HepG2 (cell line): ENCODE data around the gene CEP120. TPM values are rescaled to one million over a fixed set of nuclear protein-coding genes. Genes with fewer than 3 reads are reported as not detected.

Source experiments
- AHR ChIP-seq: IDR thresholded peaks from 2 replicates; pipeline ENCODE4 v1.6.1; 2018; ENCODE audit warnings: missing genetic modification reagents, missing compliant biosample characterization
- CENPX ChIP-seq: sonication (generic); formaldehyde crosslinking; IDR thresholded peaks from 2 replicates; pipeline ENCODE4 v1.9.0; 2021; ENCODE audit warnings: mild to moderate bottlenecking, missing genetic modification reagents, moderate library complexity
- FOXK1 ChIP-seq: sonication (generic); formaldehyde crosslinking; IDR thresholded peaks from 2 replicates; pipeline ENCODE4 v1.4.0; 2020; ENCODE audit warnings: low read depth, missing genetic modification reagents, borderline replicate concordance
- GATAD1 ChIP-seq: IDR thresholded peaks from 2 replicates; pipeline ENCODE4 v1.6.1; 2016; ENCODE audit warnings: missing genetic modification reagents, missing compliant biosample characterization
- HNF4G ChIP-seq, 2 experiments: sonication (generic) in 1 of 2; formaldehyde crosslinking in 1 of 2; IDR thresholded peaks; 2 replicates each; pipeline versions ENCODE4 v1.4.0 to v1.6.1; 2011 to 2020; ENCODE audit warnings: borderline replicate concordance in 2 of 2, low read depth in 2 of 2, mild to moderate bottlenecking in 2 of 2, low read length in 1 of 2, missing genetic modification reagents in 1 of 2, moderate library complexity in 1 of 2
- IKZF4 ChIP-seq: sonication (generic); formaldehyde crosslinking; IDR thresholded peaks from 2 replicates; pipeline ENCODE4 v1.5.1; 2020; ENCODE audit warnings: borderline replicate concordance, mild to moderate bottlenecking, low read depth, missing genetic modification reagents; ENCODE audit errors: not compliant biosample characterization
- MZF1 ChIP-seq: sonication (generic); formaldehyde crosslinking; IDR thresholded peaks from 2 replicates; pipeline ENCODE4 v1.8.1; 2023; ENCODE audit warnings: mild to moderate bottlenecking, missing genetic modification reagents, borderline replicate concordance
- PHF8 ChIP-seq: sonication (generic); formaldehyde crosslinking; IDR thresholded peaks from 2 replicates; pipeline ENCODE4 v1.5.0; 2020; ENCODE audit warnings: missing genetic modification reagents
- RFX5 ChIP-seq: IDR thresholded peaks from 2 replicates; pipeline ENCODE4 v1.6.1; 2011; ENCODE audit warnings: low read depth, low read length, improper control_type of control experiment
- STAG1 ChIP-seq: sonication (generic); formaldehyde crosslinking; IDR thresholded peaks from 2 replicates; pipeline ENCODE4 v1.4.0; 2020; ENCODE audit warnings: missing genetic modification reagents
- U2AF1 ChIP-seq: fragments of 200-400 bp; formaldehyde crosslinking; optimal IDR thresholded peaks from 2 replicates; pipeline ENCODE3; 2017; ENCODE audit warnings: mild to moderate bottlenecking, low read depth, low read length
- ZFP62 ChIP-seq: sonication (generic); formaldehyde crosslinking; IDR thresholded peaks from 2 replicates; pipeline ENCODE4 v1.4.0; 2020; ENCODE audit warnings: missing genetic modification reagents
- ZNF263 ChIP-seq: sonication (generic); formaldehyde crosslinking; IDR thresholded peaks from 2 replicates; pipeline ENCODE4 v1.4.0; 2020; ENCODE audit warnings: missing genetic modification reagents
- ZNF3 ChIP-seq: IDR thresholded peaks from 2 replicates; pipeline ENCODE4 v1.7.0; 2017; ENCODE audit warnings: inconsistent platforms
- ZNF44 ChIP-seq: sonication (generic); formaldehyde crosslinking; IDR thresholded peaks from 2 replicates; pipeline ENCODE4 v1.5.1; 2020; ENCODE audit warnings: mild to moderate bottlenecking, missing genetic modification reagents
- ZNF772 ChIP-seq: sonication (generic); formaldehyde crosslinking; IDR thresholded peaks from 2 replicates; pipeline ENCODE4 v1.5.0; 2020; ENCODE audit warnings: mild to moderate bottlenecking, missing genetic modification reagents
- ZNF777 ChIP-seq: sonication (generic); formaldehyde crosslinking; IDR thresholded peaks from 2 replicates; pipeline ENCODE4 v1.4.0; 2020; ENCODE audit warnings: missing genetic modification reagents
- ZNF878 ChIP-seq: sonication (generic); formaldehyde crosslinking; IDR thresholded peaks from 2 replicates; pipeline ENCODE4 v1.8.1; 2023; ENCODE audit warnings: mild to moderate bottlenecking, missing genetic modification reagents, moderate library complexity
- ZSCAN29 ChIP-seq: sonication (generic); formaldehyde crosslinking; conservative IDR thresholded peaks from 2 replicates; pipeline ENCODE4 v1.4.0; 2020; ENCODE audit warnings: mild to moderate bottlenecking, missing genetic modification reagents
- polyA plus RNA-seq, 8 experiments: library from polyadenylated mRNA; depleted of rRNA in 3 of 8; stranded (reverse) in 7 of 8; unstranded in 1 of 8; fragments of >200 nt; fragmentation: Illumina TruSeq in 4 of 8; extraction: Trizol in 4 of 8; gene quantifications; 2 replicates each; pipeline versions ENCODE4 v1.2.1 to v1.2.3, GENCODE V29; 2011 to 2016; ENCODE audit warnings: low read depth in 4 of 8, missing spikeins in 1 of 8, mixed read lengths in 1 of 8; ENCODE audit not compliant: insufficient read depth in 1 of 8
- total RNA-seq, 5 experiments: library from RNA; depleted of rRNA; stranded (reverse); fragments of >200 nt; fragmentation: Illumina TruSeq; extraction: Trizol; gene quantifications; 2 replicates each; pipeline ENCODE4 v1.2.3, GENCODE V29; 2016; ENCODE audit warnings: low read depth in 1 of 5
- TF ChIP-seq, protein P1 (sequence below): conservative IDR thresholded peaks from 2 replicates; pipeline ENCODE4 v1.6.1; 2018; ENCODE audit warnings: missing genetic modification reagents
- TF ChIP-seq, protein P2 (sequence below): sonication (generic); formaldehyde crosslinking; IDR thresholded peaks from 2 replicates; pipeline ENCODE4 v1.8.1; 2023; ENCODE audit warnings: missing genetic modification reagents, inconsistent platforms, borderline replicate concordance
- TF ChIP-seq, protein P3 (sequence below): sonication (generic); formaldehyde crosslinking; IDR thresholded peaks from 2 replicates; pipeline ENCODE4 v1.4.0; 2020; ENCODE audit warnings: missing genetic modification reagents

The CEP120 gene
- total and polyA plus RNA-seq, 2 of the 13 experiments (the other 11 are each of a cell fraction or from before 2014, with no cell fraction given): 8.0 to 14.7 TPM

DNA sequence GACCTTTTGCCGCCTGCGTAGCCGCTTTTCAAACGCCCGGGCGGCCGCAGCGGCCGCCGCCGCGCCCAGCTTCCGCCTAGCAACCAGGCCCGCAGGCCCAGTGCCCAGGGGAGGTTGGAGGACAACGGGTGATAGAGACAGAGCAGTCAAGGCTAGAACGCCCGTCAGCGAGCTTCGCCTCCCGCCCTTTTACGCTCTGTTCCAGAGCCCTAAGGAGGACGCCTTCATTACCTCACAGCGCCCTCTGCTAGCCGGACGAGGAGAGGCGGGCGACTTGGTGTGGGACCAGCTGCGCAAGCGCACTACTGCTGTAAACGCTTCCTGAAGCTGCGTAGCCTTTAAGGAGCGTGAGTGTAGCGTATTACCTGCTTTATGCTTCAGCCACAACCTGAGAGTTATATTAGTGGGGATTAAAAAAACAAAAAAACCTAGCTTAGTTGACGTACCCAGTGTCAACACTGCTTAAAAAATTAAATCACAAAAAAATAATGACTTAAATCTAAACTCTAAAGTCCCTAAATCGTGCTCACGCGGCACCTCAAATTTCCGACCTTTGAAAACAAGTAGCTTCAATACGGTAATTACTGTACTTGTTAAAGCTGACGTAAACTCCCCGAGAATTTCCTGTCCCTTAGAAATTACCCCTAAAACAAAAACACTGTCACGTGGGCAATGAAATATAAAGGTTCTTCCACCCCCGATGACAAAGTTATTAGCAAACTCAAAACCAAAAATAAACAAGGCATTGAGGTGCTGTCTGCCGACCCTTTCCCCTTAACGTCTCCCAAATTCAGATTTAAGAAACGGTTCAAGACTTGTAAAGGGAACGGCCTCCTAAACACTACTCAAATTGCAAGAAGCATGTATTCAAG lies at the start of gene CEP120 (continued):
- TF ChIP-seq, protein P1, sequence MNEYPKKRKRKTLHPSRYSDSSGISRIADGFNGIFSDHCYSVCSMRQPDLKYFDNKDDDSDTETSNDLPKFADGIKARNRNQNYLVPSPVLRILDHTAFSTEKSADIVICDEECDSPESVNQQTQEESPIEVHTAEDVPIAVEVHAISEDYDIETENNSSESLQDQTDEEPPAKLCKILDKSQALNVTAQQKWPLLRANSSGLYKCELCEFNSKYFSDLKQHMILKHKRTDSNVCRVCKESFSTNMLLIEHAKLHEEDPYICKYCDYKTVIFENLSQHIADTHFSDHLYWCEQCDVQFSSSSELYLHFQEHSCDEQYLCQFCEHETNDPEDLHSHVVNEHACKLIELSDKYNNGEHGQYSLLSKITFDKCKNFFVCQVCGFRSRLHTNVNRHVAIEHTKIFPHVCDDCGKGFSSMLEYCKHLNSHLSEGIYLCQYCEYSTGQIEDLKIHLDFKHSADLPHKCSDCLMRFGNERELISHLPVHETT (CRISPR knock-in tag): peak; percentile 68; the same call in 1 of the 2 replicates
- TF ChIP-seq IKZF4 (CRISPR knock-in tag) (no peak), ZFP62 (no peak), MZF1 (CRISPR knock-in tag) (0 out of 2 replicates have a peak, but pooled peaks have one; percentile 58), ZNF263 (CRISPR knock-in tag) (no peak), FOXK1 (CRISPR knock-in tag) (peak; percentile 55), ZNF44 (CRISPR knock-in tag) (0 out of 2 replicates have a peak, but pooled peaks have one; percentile 55), AHR (CRISPR knock-in tag) (peak; percentile 67; the same call in 1 of the 2 replicates), CENPX (no peak), ZNF878 (no peak; the same call in none of the 2 replicates), PHF8 (CRISPR knock-in tag) (peak; percentile 55), ZNF772 (CRISPR knock-in tag) (peak; percentile 82), ZNF777 (CRISPR knock-in tag) (no peak), ZSCAN29 (CRISPR knock-in tag) (peak; percentile 76; the same call in 1 of the 2 replicates), GATAD1 (CRISPR knock-in tag) (peak; percentile 90), U2AF1 (peak; percentile 82), STAG1 (CRISPR knock-in tag) (peak; percentile 51), ZNF3 (CRISPR knock-in tag) (no peak), HNF4G (IDR thresholded peaks at IDR 0.05; ENCODE audit: borderline replicate concordance, low read depth, low read length) (no peak), HNF4G (CRISPR knock-in tag; IDR thresholded peaks at IDR 0.05; ENCODE audit: borderline replicate concordance, low read depth) (peak; percentile 54; the same call in 1 of the 2 replicates), RFX5 (peak; percentile 99)
- TF ChIP-seq, protein P2, sequence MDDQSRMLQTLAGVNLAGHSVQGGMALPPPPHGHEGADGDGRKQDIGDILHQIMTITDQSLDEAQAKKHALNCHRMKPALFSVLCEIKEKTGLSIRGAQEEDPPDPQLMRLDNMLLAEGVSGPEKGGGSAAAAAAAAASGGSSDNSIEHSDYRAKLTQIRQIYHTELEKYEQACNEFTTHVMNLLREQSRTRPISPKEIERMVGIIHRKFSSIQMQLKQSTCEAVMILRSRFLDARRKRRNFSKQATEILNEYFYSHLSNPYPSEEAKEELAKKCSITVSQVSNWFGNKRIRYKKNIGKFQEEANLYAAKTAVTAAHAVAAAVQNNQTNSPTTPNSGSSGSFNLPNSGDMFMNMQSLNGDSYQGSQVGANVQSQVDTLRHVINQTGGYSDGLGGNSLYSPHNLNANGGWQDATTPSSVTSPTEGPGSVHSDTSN: no peak; the same call in 1 of the 2 replicates
- TF ChIP-seq, protein P3, sequence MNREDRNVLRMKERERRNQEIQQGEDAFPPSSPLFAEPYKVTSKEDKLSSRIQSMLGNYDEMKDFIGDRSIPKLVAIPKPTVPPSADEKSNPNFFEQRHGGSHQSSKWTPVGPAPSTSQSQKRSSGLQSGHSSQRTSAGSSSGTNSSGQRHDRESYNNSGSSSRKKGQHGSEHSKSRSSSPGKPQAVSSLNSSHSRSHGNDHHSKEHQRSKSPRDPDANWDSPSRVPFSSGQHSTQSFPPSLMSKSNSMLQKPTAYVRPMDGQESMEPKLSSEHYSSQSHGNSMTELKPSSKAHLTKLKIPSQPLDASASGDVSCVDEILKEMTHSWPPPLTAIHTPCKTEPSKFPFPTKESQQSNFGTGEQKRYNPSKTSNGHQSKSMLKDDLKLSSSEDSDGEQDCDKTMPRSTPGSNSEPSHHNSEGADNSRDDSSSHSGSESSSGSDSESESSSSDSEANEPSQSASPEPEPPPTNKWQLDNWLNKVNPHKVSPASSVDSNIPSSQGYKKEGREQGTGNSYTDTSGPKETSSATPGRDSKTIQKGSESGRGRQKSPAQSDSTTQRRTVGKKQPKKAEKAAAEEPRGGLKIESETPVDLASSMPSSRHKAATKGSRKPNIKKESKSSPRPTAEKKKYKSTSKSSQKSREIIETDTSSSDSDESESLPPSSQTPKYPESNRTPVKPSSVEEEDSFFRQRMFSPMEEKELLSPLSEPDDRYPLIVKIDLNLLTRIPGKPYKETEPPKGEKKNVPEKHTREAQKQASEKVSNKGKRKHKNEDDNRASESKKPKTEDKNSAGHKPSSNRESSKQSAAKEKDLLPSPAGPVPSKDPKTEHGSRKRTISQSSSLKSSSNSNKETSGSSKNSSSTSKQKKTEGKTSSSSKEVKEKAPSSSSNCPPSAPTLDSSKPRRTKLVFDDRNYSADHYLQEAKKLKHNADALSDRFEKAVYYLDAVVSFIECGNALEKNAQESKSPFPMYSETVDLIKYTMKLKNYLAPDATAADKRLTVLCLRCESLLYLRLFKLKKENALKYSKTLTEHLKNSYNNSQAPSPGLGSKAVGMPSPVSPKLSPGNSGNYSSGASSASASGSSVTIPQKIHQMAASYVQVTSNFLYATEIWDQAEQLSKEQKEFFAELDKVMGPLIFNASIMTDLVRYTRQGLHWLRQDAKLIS (CRISPR knock-in tag): 0 out of 2 replicates have a peak, but pooled peaks have one; percentile 36
